Superior temporal gyrus (tissue), 1 donor: ENCODE results near the gene PCDHGB2.
"Not testable (repeated sequence)": the region's sequence is repeated elsewhere in the genome, so short reads cannot be mapped to it uniquely, and the experiment has no call there.

Experiments
- DNase-seq: peaks from one replicate; pipeline ENCODE4 v3.0.0-alpha.2; 2016; ENCODE audit errors: extremely low spot score

The PCDHGB2 gene

GRCh38 chr5:141384471-141385267, 24.9 kb downstream of the PCDHGB2 start:
- DNase-seq, result no peak

GRCh38 chr5:141387557-141388311, 27.9 kb downstream of the PCDHGB2 start, which contains the start of gene PCDHGB4:
PCDHGB4 (plus strand) TSS chr5:141387698; CDS start chr5:141387885, 187 bp downstream.
- DNase-seq, result not testable (repeated sequence)

GRCh38 chr5:141388661-141389060, 28.9 kb downstream of the PCDHGB2 start:
- DNase-seq, result no peak

GRCh38 chr5:141389153-141390042, 29.6 kb downstream of the PCDHGB2 start:
- DNase-seq, result no peak

GRCh38 chr5:141392429-141393198, 32.8 kb downstream of the PCDHGB2 start, which contains the start of gene PCDHGA8:
PCDHGA8 (plus strand) TSS chr5:141392633; CDS start chr5:141392814, 181 bp downstream.
- no peak for DNase-seq

- DNase-seq, result no peak
These were observed 33.5 kb downstream of the PCDHGB2 start for GRCh38 chr5:141393267-141393666.

- DNase-seq, result not testable (repeated sequence)
These were observed 34.8 kb downstream of the PCDHGB2 start for GRCh38 chr5:141394401-141395187.

- DNase-seq, result peak; percentile 6
These were observed 38.2 kb downstream of the PCDHGB2 start, which contains the start of gene PCDHGB5 for GRCh38 chr5:141397756-141398551. PCDHGB5 (plus strand) TSS chr5:141397947; CDS start chr5:141398128, 181 bp downstream.

GRCh38 chr5:141398608-141399007, 38.8 kb downstream of the PCDHGB2 start:
- DNase-seq, result no peak

- DNase-seq, result no peak
These were observed 39.9 kb downstream of the PCDHGB2 start for GRCh38 chr5:141399555-141400258.

GRCh38 chr5:141402553-141403243, 42.9 kb downstream of the PCDHGB2 start, which contains the start of gene PCDHGA9:
PCDHGA9 (plus strand) TSS chr5:141402778; CDS start chr5:141402953, 175 bp downstream.
- DNase-seq, result peak; percentile 55

- no peak for DNase-seq
These were observed 43.6 kb downstream of the PCDHGB2 start for GRCh38 chr5:141403387-141403786.

GRCh38 chr5:141407790-141408505, 48.2 kb downstream of the PCDHGB2 start, which contains the start of gene PCDHGB6:
PCDHGB6 (plus strand) TSS chr5:141408021; CDS start chr5:141408203, 182 bp downstream.
- not testable (repeated sequence) for DNase-seq

GRCh38 chr5:141409598-141410306, 50.0 kb downstream of the PCDHGB2 start:
- no peak for DNase-seq

GRCh38 chr5:141411575-141411974, 51.8 kb downstream of the PCDHGB2 start:
- DNase-seq, result no peak
